Fibroblast of lung (primary cell): Measurements from ENCODE around the gene AKAP12. TPM values are rescaled to one million over a fixed set of nuclear protein-coding genes. Genes with fewer than 3 reads are reported as not detected.

ENCODE experiments used
- DNase-seq, 2 donors: peaks; one replicate each; pipeline versions ENCODE4 v3.0.0 to v3.0.0-alpha.2; 2010; ENCODE audit warnings: low read depth in 2 of 2
- H2AFZ ChIP-seq: 2 replicates; pipeline ENCODE4 v1.5.1; 2012; ENCODE audit warnings: low read length, control low read depth, inconsistent platforms
- H3K27ac ChIP-seq: 2 replicates; pipeline ENCODE4 v1.5.1; 2011; ENCODE audit warnings: low read length, control low read depth; ENCODE audit not compliant: insufficient read depth
- H3K27me3 ChIP-seq: 2 replicates; pipeline ENCODE4 v1.5.1; 2011; ENCODE audit warnings: mild to moderate bottlenecking, low read length; ENCODE audit not compliant: control insufficient read depth, insufficient read depth
- H3K36me3 ChIP-seq: 2 replicates; pipeline ENCODE4 v1.5.1; 2011; ENCODE audit warnings: low read length; ENCODE audit not compliant: control insufficient read depth, insufficient read depth
- H3K4me1 ChIP-seq: 2 replicates; pipeline ENCODE4 v1.5.1; 2011; ENCODE audit warnings: low read length; ENCODE audit not compliant: control insufficient read depth, insufficient read depth; ENCODE audit errors: extremely low read depth
- H3K4me2 ChIP-seq: 2 replicates; pipeline ENCODE4 v1.5.1; 2011; ENCODE audit warnings: low read length, control low read depth; ENCODE audit not compliant: insufficient read depth; ENCODE audit errors: extremely low read depth
- H3K4me3 ChIP-seq, 4 experiments: fragments of 200-600 bp in 1 of 4; sonication (generic) in 1 of 4; replicated peaks in 1 of 4; 2 replicates each; pipeline ENCODE4 v1.5.1; 2011 to 2016; ENCODE audit warnings: low read length in 4 of 4, low read depth in 3 of 4, mild to moderate bottlenecking in 3 of 4, control low read depth in 2 of 4, inconsistent platforms in 1 of 4, mixed read lengths in 1 of 4; ENCODE audit not compliant: insufficient read depth in 1 of 4; ENCODE audit errors: control extremely low read depth in 1 of 4
- H3K79me2 ChIP-seq: 2 replicates; pipeline ENCODE4 v1.5.1; 2012; ENCODE audit warnings: mild to moderate bottlenecking, low read length, inconsistent platforms; ENCODE audit not compliant: control insufficient read depth, insufficient read depth
- H3K9ac ChIP-seq: 2 replicates; pipeline ENCODE4 v1.5.1; 2011; ENCODE audit warnings: mild to moderate bottlenecking, low read length, control low read depth; ENCODE audit not compliant: insufficient read depth
- H3K9me3 ChIP-seq: 2 replicates; pipeline ENCODE4 v1.5.1; 2012; ENCODE audit warnings: low read depth, low read length; ENCODE audit not compliant: control insufficient read depth, insufficient read depth
- H4K20me1 ChIP-seq: 2 replicates; pipeline ENCODE4 v1.5.1; 2011; ENCODE audit warnings: low read length; ENCODE audit not compliant: control insufficient read depth, insufficient read depth; ENCODE audit errors: extremely low read depth
- EZH2 ChIP-seq: IDR thresholded peaks from 2 replicates; pipeline ENCODE4 v1.5.1; 2012; ENCODE audit warnings: low read length, control low read depth, mild to moderate bottlenecking; ENCODE audit errors: missing control alignments
- polyA plus RNA-seq, 2 donors: library from polyadenylated mRNA; depleted of rRNA in 1 of 2; stranded (reverse) in 1 of 2; unstranded in 1 of 2; fragments of >200 nt; gene quantifications; 2 replicates each; pipeline ENCODE4 v1.2.1, GENCODE V29; 2011 to 2012; ENCODE audit warnings: missing spikeins in 1 of 2
- total RNA-seq: library from RNA; depleted of rRNA; stranded (reverse); fragments of >200 nt; gene quantifications from 2 replicates; pipeline ENCODE4 v1.2.1, GENCODE V29; 2014
- TF ChIP-seq, protein P1 (sequence below), 2 donors: IDR thresholded peaks in 1 of 2; conservative IDR thresholded peaks in 1 of 2; 1 replicate in 1 of 2; 2 replicates in 1 of 2; pipeline ENCODE4 v1.5.1; 2011 to 2012; ENCODE audit warnings: low read length in 2 of 2, control low read depth in 1 of 2, inconsistent platforms in 1 of 2, low read depth in 1 of 2, mild to moderate bottlenecking in 1 of 2

Gene AKAP12
- total and polyA plus RNA-seq, 2 donors (not counting 1 experiment from before 2014, with no cell fraction given) = 68.5 to 133 TPM

DNA sequence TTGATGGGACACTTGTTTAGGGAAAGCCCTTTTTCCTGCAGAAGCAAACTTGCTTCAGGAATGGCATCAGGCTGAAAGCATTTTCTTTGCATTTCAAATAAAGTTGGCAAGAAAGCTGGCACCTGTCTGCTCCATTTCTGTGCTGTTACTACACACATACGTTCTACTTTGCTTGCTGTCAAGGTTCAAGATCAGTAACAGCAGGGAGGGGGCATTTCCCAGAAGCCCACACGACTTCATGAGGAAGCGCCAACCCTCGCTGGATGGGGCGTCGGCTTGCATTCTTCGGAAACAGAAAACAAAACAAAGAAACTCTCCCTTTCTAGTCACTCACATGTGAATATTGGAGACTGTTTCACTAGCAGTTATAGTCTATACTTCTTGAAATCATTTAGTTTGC lies 46.4 kb downstream of the AKAP12 start:
- Histone ChIP-seq H3K36me3 (no peaks in the 10 kb centered on the region), H3K27me3 (no peaks in the 10 kb centered on the region), H3K27ac (no peak overlapping the region), H3K4me2 (no peak overlapping the region), H3K4me1 (no peaks in the 10 kb centered on the region), H3K4me3 (no peak overlapping the region), H3K79me2 (no peaks in the 10 kb centered on the region), H2AFZ (no peak overlapping the region), H3K9me3 (no peaks in the 10 kb centered on the region), H4K20me1 (no peaks in the 10 kb centered on the region), H3K9ac (no peak overlapping the region)
- DNase-seq = peak in 1 of 2 donors; percentile 16
- no peak for TF ChIP-seq EZH2
- TF ChIP-seq, protein P1, sequence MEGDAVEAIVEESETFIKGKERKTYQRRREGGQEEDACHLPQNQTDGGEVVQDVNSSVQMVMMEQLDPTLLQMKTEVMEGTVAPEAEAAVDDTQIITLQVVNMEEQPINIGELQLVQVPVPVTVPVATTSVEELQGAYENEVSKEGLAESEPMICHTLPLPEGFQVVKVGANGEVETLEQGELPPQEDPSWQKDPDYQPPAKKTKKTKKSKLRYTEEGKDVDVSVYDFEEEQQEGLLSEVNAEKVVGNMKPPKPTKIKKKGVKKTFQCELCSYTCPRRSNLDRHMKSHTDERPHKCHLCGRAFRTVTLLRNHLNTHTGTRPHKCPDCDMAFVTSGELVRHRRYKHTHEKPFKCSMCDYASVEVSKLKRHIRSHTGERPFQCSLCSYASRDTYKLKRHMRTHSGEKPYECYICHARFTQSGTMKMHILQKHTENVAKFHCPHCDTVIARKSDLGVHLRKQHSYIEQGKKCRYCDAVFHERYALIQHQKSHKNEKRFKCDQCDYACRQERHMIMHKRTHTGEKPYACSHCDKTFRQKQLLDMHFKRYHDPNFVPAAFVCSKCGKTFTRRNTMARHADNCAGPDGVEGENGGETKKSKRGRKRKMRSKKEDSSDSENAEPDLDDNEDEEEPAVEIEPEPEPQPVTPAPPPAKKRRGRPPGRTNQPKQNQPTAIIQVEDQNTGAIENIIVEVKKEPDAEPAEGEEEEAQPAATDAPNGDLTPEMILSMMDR (conservative IDR thresholded peaks at IDR 0.05 in 1 of 2, IDR thresholded peaks at IDR 0.05 in 1 of 2; ENCODE audit: low read depth in 1 of 2, low read length in 2 of 2) = no peak

DNA sequence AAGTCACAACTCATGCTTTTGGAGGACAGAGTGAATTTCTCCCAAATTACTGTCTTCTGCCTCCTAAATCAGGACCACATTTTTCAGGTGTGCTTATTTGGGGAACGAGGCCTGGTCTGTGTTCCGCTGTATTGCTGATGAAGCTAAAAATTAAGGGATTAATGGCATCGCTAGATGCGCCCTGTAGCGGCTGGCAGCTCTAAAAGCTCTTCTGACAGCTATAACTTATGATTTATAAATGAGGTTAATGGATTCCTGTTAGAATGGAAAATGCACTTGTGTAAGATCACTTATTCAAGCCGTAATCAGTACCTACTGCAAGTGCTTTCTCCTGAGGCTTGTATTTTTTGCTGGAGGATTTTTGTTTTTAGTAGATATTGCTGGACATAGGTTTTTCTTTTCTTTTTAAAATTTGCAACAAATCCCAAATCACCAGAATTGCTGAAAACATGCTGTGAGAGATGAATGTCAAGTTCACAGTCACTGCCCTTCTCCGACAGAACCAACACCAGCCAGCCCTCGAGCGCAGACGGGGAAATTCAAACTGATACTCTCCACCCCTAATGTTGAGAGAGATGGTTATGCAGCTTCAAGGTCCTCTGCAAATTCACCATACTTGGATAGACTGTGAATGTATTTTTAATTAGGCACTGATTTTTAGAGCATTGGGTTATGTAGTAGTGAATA lies 49.1 kb downstream of the AKAP12 start:
- Histone ChIP-seq H3K9me3 (no peaks in the 10 kb centered on the region), H3K4me2 (no peak overlapping the region), H3K4me3 (no peak overlapping the region), H3K9ac (no peak overlapping the region), H3K27me3 (no peaks in the 10 kb centered on the region), H4K20me1 (no peaks in the 10 kb centered on the region), H2AFZ (no peak overlapping the region), H3K27ac (no peak overlapping the region), H3K4me1 (peaks cover 10% of the 10 kb centered on the region), H3K79me2 (no peaks in the 10 kb centered on the region), H3K36me3 (no peaks in the 10 kb centered on the region)
- no peak for DNase-seq
- TF ChIP-seq, protein P1 (conservative IDR thresholded peaks at IDR 0.05 in 1 of 2, IDR thresholded peaks at IDR 0.05 in 1 of 2; ENCODE audit: low read depth in 1 of 2, low read length in 2 of 2) = no peak
- TF ChIP-seq EZH2 = no peak

DNA sequence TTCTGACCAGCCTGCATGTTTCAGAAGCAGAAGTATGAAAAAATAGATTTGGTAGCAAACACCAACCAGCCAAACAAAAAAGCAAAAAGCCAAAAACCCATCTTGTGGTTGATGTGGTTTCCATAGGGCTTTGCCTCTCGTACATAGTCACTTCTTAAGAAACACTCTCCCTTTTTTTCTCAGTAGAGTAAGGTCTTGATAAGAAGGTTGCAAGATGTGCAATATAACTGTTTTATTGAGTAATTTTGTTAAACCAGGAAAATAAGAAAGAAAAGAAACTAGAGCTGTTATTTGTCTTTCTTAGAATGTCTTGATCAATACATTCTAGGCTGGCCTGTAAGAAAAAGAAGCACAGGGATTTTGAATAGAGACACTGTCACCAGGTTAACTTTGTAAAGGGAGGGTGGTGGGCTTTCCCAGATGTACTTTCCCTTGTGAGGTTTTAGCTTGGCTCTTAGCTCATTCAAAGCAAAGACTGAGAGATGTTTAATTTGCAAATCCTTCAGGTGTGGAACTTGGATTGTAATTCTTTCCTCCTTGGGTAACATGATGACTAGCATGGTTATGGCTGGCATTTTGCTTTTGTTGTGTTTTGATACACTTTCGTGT lies 49.7 kb downstream of the AKAP12 start:
- no peaks in the 10 kb centered on the region for H4K20me1 ChIP-seq
- peak in 1 of 2 donors; percentile 35 for DNase-seq
- no peak overlapping the region for H3K9ac ChIP-seq
- H3K27me3 ChIP-seq = no peaks in the 10 kb centered on the region
- H3K4me3 ChIP-seq = no peak overlapping the region
- H3K79me2 ChIP-seq = no peaks in the 10 kb centered on the region
- H3K4me2 ChIP-seq = no peak overlapping the region
- H3K9me3 ChIP-seq = no peaks in the 10 kb centered on the region
- no peak overlapping the region for H2AFZ ChIP-seq
- no peaks in the 10 kb centered on the region for H3K36me3 ChIP-seq
- H3K27ac ChIP-seq = no peak overlapping the region
- H3K4me1 ChIP-seq = peaks cover 10% of the 10 kb centered on the region
- TF ChIP-seq, protein P1 (conservative IDR thresholded peaks at IDR 0.05 in 1 of 2, IDR thresholded peaks at IDR 0.05 in 1 of 2; ENCODE audit: low read depth in 1 of 2, low read length in 2 of 2) = no peak
- no peak for TF ChIP-seq EZH2
